Activated CD8-positive, alpha-beta memory T cell treated with anti-CD3 and anti-CD28 coated beads for 4 hours (primary cell): ENCODE data around the gene RNASEL.

ENCODE experiments used
- DNase-seq, 2 donors: peaks; one replicate each; pipeline ENCODE4 v3.0.0-alpha.2; 2020; ENCODE audit warnings: low read depth in 2 of 2

Gene RNASEL

DNA sequence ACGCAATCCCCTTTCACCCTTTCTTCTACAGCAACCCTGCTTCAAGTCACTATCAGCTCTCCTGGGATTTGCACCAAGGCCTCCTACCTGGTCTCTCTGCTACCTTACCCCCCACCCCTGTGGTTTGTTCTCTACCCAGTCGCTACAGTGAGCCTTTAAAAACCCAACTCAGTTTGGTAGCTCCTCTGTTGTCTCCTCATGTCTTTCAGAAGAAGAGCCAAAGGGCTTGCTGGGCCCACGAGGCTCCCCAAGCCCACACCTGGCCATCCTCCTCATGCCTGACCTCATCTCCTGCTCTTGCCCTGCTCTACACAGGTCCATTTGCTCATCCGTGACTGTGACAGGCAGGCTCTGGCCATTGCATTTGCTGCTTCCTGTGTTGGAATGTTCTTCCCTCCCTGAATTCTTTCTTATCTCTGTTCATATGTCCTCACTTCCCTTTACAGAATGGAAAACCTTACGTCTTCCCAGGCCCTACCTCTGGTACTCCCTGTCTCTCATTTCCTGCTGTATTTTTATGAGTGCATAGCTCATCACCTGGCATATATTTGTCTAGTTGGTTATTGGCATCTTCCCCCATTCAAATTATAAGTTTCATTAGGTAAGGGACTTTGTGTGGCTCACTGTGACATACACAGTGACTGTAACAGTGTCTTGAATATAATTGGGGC lies 11.8 kb upstream of the RNASEL start:
- DNase-seq, result no peak

DNA sequence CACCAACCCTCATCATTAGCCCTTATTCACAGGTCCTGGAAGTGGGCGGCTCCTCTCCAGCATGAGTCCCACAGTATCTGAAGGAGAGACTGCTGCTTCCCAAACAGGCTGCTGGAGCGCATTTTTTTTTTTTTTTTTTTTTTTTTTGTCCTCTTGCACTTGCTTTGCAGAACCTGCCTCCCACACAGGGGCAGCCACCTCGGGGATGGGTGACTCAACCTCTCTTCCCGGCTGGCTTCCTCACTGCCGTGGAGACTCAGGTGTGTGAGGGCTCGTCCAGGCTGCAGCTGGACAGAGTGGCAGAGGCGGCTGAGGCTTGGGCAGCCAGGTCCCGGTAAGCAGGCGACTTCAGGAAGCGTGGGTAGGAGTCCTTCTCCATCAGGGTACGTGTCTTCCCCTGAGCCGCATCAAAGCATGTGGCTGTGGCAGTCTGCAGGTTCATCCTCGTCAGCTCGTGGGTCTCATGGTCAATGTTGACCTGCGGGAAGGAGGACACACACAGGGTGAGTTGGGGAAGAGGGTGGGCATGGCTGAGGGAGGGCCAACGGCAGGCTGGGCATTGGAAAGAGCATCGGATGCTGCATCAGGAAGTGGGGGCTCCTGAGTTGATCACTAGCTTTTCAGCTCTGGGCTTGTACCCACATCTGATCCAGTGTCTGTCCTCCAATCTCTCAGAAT lies 11.1 kb upstream of the RNASEL start:
- no peak for DNase-seq

DNA sequence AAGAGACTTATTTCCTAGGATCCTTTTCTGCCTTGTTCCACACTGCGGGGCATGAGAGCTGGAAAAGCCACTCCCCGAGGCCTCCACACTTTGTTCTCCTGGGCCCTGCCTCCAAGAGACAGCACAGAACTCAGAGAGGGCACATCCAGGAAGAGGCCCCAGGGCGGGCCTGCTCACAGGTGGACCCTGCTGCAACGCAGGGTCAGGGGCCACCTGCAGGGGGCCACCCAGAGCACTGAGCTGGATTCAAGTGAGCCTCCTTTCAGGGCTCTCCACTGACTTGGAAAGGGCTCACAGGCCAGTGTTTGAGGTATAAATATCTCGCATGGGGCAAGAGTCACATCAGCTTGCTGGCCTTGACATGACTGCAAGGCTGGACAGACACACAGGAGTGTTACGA lies 10.3 kb upstream of the RNASEL start:
- no peak for DNase-seq

DNA sequence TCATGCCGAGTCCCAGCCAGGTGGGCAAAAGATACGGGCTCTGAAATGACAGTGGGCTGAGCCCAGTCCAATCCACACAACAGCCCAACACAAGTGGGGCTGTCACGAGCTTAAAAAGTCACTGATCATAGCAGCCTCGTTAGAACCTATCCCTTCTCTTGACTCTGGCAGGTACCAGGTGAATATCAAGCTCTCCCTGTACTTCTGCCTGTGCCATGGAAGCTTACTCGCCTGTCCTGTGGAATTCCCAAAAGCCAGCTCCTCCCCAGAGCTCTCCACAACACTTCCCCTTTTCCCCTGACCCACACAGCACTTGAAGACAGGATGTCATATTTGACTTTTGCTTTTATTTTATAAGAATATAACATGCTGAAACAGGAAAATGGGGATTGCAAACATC lies 9.2 kb upstream of the RNASEL start:
- DNase-seq, result no peak

DNA sequence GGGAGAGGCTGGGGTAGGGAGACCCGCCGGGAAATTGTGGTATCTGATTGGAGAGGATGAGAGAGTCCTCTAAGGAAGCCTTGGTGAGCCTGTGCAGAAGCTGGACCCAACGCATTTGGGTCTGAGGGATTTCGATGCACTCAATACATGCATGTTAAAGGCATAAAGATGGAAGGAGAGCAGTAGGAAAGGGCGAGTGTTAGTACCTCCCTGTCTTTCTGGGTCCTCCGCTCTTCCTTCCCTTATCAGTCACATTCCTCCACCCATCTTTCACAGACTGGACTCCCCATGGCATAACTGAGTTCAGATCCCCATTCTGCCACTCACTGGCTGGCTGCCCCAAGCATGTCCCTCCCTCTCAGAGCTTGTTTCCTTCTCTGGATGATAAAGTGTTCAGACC lies 7.9 kb upstream of the RNASEL start:
- DNase-seq, result no peak

DNA sequence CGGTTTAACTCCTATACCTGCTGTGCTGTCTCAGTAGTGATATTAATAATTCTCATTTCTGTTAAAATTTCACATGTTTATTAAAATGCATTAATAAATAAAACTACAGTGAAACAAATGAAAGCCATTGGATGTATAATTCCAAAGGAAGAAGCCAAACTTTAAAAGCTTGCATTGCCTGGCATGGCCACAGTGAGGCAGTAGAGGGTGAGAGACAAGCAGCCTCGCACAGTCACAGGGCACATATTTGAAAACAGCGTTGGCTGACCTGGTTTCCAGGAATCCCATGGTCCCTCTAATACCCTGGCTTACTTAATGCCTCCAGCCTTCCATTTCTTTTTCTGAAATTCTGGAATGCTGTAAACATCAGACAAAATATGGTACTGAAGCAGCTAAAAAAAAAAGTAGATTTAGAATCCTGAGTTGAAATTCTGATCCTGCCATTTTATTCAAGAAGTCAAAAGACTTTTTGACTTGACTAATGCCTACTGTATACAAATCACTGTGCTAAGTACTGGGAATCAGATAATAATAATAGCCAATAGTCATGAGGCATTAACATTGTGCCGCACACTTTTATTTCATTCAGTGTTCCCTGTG lies 6.7 kb upstream of the RNASEL start:
- peak in 1 of 2 donors; percentile 35 for DNase-seq

DNA sequence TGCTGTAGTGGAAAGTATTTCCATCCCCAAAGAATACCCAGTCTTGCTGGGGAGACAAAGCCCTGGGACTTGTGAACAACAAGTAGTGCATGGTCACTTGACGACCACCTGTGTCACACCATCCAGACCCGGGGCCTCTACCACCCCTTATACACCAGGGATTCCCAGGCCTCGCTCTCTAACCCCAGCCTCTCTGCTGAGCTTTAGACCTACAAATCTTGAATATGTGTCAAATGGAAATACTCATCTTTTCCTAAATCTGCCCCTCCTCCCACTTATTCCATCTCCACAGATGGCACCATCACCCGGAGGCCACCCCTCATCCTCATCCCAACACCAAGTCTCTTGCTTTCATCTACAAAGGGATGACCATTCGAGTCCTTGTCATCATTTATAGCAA lies 875 bp upstream of the RNASEL start:
- DNase-seq, result no peak

DNA sequence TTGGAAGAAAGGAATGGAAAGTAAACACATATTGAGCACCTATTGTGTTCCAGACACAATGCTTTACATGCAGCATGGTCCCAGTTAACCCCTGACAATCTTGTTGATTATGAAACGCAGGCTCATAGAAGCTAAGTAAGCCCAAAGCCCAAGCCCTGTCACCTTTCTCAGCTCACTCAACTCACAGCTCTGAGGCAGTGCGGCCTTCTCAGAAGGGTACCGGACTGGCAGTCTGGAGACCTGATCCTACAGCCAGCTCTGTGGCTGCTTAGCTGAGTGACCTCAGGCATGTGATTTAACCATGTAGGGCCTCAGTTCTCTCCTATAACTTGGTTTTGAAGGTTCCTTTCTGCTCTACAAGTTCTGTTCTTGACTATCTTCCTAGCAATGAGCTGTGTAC lies 464 bp upstream of the RNASEL start:
- no peak for DNase-seq

DNA sequence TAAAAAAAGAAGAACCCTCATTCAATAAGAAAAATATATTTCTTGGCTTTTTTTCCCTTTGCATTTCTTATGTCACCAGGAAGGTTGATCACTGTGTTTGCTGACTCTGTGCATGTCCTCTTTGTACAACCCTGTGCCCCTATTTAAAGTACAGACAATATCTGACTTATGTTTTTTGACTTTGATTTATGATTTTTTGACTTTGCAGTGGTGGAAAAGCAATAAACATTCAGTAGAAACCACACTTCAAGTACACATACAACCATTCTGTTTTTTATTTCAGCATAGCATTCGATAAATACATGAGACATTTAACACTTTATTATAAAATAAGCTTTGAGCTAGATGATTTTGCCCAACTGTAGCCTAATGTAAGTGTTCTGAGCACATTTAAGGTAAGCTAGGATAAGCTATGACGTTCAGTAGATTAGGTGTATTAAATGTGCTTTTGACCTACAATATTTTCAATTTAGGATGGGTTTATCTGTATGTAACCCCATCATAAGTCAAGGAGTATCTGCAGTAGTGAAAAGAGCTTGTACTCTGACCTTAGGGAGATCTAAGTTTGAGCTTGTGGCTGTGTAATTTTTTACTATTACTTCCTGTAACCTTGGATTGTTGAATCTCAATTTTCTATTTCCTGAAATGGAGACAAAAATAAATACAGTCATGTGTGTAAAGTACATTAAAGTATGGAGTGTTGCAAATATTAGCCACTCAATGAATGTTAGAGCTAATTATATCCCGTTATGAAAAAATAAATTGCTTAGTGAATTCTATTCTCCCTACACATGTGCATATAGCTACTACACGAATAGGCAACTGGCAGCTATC lies 1.2 kb downstream of the RNASEL start:
- DNase-seq, result no peak

DNA sequence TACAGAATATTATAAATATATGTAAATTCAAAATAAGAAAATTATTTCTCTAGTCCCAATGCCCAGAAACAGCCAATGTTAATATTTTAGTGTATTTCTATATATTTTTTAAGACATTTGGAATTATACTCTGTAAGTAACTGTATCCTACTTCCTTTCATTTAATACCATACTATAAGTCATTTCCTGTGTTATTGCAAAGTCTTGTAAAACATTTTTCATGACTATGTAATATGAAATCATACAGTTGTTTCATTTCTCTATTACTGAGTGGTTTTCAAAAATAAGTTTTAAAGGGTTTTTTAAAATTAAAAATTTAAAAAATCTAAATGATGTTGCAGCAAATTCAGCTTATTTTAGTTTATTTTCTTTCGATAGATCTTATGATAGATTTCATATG lies 2.0 kb downstream of the RNASEL start:
- DNase-seq, result no peak

DNA sequence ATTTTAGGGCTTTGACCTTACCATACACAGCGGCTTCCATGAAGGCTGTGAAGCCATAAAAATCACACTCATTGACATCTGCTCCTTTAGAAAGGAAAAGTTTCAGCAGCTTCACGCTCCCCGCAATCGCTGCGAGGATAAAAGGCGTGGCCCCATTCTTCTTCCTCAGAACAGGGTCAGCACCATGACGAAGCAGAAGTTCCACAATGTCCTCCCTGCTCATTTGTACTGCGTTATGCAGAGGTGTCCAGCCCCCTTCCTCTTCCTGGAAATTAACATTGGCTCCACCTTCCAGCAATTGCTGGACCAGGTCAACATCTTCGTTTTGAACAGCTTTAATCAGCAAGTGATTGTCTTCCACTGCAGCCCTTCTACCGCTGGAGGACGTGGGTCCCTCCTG lies 2.7 kb downstream of the RNASEL start:
- no peak for DNase-seq

DNA sequence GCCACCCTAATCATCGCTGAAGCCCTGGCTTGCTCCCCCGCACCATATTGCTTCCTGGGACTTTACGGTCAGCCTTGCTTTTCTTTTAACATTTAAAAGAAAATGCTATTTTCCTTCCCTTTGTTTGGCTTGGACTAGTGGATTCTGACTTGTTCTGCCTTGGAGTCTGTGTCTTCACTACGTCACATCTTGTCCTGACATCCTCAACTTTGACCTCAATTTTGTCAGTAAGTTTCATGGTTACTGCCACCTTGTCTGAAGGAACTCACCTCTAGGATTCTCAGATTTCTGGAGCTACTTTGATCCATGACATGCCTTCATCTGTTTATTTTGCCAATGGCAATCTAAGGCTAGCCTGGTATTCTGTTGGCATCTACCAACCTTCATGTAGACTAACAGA lies 4.3 kb downstream of the RNASEL start:
- no peak for DNase-seq

DNA sequence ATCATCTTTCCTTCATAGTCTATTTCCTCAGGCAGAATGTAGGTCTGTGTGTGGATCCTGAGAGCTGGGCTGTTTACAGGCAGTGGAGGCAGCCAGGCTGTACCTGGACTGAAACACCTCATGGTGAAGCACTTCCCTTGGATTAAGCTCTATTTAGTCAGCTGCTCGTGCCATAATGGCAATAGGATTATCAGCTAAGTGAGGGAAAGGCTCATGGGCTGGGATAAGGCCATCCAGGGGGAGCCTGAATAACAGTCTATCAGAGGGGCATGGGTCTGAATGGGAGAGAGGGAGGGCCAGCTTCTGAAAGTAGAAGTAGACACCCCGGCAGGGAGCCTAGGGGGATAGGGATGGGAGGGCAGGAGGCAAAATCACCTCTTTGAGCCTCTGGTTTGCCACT lies 8.3 kb downstream of the RNASEL start:
- DNase-seq, result no peak

DNA sequence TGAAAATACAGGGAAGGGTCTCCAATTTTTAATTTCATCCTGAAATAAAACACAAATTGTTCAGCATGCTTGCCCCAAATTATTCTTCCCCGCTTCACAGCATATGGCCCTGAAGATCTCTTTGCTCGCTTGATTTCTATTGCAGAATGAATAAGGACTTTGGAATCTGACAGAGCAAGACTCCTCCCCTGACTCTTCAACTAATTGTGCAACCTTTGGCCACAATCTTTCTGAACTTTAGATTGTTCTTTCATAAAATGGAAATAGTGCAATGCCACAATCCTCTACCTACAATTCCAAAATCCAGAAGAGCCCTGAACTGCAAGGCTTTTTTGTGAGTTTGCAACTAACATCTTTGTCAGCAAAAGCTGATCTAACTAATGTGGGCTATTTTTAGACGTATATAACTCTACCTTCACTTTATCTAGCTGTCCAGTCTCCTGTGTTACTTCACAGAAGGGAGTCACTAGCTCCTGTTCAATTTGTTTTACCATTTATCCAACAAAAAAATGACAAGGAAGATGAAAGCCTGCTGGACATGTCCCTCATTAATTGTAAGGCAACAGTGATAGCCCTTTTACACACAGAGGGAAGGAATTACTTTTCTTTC lies 13.4 kb downstream of the RNASEL start:
- no peak for DNase-seq

DNA sequence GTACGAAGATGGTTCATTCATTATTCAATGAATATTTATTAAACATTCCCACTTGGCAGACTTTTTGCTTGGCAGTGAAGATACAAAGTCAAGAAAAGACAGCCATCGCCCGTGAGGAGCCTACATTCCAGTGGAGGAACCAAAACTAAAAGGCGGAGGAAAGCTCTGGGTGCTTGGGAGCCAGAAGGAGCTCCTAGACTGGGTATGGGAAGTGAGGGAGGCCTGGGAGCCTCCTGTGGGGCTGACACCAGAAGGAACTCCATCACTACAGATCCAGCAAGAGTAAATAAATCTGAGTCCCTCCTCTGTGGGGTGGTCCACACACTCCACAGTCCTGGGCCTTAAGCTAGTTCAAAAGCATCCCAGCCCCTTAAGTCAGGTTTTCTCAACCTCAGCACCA lies 14.9 kb downstream of the RNASEL start:
- DNase-seq, result no peak

DNA sequence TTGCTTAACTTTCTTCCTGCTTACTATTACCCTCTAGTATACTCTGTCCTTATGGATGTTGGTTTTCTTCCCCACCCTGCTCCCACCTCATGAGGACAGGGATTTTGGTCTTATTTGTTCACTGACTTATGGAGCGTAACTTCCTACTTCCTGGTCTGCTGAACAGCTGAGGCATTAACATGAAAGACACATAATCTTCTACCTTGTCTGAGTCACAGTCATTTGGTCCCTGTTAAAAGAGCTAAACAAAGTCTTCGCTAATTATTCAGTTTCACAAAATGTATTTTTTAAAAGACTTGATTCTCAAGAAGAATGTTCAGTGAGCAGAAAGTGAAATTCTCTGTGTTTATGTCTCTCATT lies 18.5 kb downstream of the RNASEL start:
- DNase-seq, result no peak

DNA sequence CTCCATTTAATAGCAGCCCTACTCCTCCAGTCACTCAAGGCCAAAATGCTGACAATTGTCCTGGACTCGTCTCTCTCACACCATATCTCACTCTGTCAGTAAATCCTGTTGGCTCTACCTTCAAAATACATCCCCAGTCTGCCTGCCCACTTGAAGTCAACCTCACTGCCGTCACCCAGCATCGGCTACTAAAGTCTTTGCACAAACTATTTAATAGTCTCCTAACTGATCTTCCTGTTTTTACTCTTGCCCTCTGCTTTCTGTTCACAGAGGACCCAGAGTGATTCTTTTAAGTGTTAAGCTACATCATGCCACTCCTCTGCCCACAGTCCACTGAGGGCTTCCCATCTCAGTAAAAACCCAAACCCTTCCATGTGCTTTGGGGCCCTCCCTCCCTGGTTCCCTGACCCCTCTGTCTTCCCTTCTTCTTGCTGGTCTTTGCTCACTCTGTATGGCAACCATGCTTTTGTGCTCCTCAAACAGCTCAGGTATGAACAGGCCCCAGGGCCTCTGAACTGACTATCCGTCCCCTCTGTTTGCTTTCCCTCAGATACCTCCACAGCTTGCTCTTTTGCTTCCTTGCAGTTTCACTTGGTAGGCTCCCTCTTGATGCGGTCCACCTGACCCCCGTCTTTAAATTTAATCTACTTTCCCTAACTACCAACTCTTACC lies 19.0 kb downstream of the RNASEL start:
- no peak for DNase-seq

DNA sequence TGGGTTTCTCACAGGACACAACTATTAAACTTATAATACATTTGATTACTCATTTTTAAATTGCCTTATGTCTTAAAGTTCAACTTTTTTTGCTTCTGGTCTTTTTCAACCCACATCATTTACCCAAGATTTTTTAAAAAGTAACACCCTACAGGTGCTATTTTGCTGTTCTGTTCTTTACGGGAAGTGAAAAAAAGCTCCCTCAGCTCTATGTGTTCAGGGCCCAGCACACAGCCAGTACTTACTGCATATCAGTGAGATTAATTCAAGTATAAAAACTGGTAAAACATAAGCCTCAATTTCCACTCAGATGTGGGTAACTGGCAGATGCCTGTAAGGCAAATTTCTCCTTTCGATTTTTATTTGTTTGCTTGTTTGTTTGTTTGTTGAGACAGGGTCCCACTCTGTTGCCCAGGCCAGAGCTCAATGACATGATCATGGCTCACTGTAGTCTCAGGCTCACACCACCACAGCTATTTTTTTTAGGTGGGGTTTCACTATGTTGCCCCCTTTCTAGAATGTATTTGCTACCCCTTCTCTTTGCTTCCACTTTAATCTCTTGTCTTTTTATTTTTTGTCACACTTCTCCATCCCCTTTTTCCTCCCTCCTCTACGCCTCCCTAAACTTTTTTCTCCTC lies 20.3 kb downstream of the RNASEL start:
- no peak for DNase-seq

DNA sequence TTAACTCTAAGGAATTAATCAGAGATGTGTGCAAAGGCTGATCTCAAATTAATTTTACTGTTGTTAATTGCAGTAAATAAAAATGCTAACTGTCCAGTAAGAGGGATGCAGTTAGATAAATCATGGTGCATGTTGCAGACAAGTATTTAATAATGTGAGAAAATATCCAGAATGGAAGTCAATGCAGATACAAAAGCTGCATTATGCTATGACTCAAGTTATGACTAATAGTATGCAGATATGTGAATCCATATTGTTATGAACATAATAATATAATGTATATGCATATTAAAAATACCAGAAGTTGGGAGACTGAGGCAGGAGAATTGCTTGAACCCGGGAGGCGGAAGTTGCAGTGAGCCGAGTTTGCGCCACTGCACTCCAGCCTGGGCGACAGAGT lies 21.4 kb downstream of the RNASEL start:
- DNase-seq, result no peak

DNA sequence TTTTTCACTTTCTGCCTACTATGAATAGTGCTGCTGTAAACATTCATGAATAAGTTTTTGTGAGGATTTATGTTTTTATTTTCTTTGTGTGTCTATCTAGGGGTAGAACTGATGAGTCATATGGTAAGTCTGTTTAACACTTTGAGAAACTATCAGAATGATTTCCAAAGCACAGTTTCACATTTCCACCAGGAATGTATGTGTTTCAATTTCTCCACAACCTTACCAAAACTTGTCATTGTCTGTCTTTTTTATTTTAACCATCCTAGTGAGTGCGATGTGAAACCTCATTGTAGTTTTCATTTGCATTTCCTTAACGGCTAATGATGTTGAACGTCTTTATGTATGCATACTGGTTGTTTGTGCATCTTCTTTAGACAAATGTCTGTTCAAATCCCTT lies 23.5 kb downstream of the RNASEL start:
- DNase-seq, result no peak

DNA sequence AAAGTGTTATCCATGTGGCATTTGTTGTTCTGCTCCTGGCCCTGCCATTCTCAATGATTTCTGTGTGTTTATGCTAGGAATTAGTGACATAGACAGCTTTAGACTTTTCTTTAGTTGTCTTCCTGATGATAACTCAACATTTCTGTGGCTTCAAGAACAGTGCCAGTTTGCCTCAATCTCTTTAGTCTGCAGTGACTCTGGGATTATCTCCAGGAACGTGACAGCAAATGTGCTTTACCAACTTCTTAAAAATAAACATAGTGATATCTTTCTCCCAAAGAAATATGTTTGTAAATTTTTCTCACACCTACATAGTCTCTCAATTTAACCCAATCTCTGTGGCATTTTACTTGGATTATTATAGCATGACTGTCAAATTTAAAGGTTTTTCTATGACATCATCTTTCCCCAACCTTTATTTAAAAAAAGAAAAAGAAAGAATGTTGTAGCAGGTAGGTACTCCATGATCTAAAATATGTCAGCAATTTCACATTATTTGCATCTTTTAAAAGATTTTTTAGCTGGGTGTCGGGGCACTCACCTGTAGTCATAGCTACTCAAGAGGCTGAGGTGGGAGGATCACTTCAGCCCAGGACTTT lies 24.6 kb downstream of the RNASEL start:
- no peak for DNase-seq
